H1 (cell line): ENCODE measurements around the gene DGKD. TPM values are rescaled to one million over a fixed set of nuclear protein-coding genes. Genes with fewer than 3 reads are reported as not detected.

Experiments used
- CTCF ChIA-PET: fragments of 300-600 bp; sonication (Branson Sonifier 250); formaldehyde crosslinking; loops from one replicate; lab custom pipeline; 2021; ENCODE audit not compliant: partially characterized antibody; lab: Charles Lee
- POLR2A ChIA-PET: fragments of 300-600 bp; sonication (Branson Sonifier 250); formaldehyde crosslinking; loops from one replicate; lab custom pipeline; 2021; ENCODE audit warnings: inconsistent platforms; ENCODE audit not compliant: partially characterized antibody; lab: Charles Lee
- DNase-seq, 2 experiments: peaks; one replicate each; pipeline versions ENCODE4 v3.0.0 to v3.0.0-alpha.2; 2010 to 2022; ENCODE audit warnings: low spot score in 2 of 2, low read depth in 1 of 2, mixed read lengths in 1 of 2
- FAIRE-seq: peaks from 2 replicates; lab custom pipeline; 2011; peaks lifted over from hg19 to GRCh38; lab: Jason Lieb, UNC
- H2AFZ ChIP-seq: 2 replicates; pipeline ENCODE4 v1.8.1; 2012; ENCODE audit warnings: low read length, inconsistent platforms
- H2AK5ac ChIP-seq: 2 replicates; pipeline ENCODE4 v1.6.1; 2013; ENCODE audit warnings: low read depth, low read length
- H2BK120ac ChIP-seq: replicated peaks from 2 replicates; pipeline ENCODE3; 2013; ENCODE audit warnings: low read depth, low read length, inconsistent platforms
- H2BK12ac ChIP-seq: 2 replicates; pipeline ENCODE4 v1.6.1; 2013; ENCODE audit warnings: low read depth, low read length
- H2BK15ac ChIP-seq: 2 replicates; pipeline ENCODE4 v1.6.1; 2013; ENCODE audit warnings: low read length
- H2BK20ac ChIP-seq: 2 replicates; pipeline ENCODE4 v1.6.1; 2013; ENCODE audit warnings: low read length
- H2BK5ac ChIP-seq: 2 replicates; pipeline ENCODE4 v1.6.1; 2013; ENCODE audit warnings: low read depth, low read length
- H3K14ac ChIP-seq: 2 replicates; pipeline ENCODE4 v1.6.1; 2013; ENCODE audit warnings: inconsistent platforms; ENCODE audit not compliant: insufficient read length
- H3K18ac ChIP-seq: 2 replicates; pipeline ENCODE4 v1.6.1; 2013; ENCODE audit warnings: low read length; ENCODE audit errors: extremely low read depth
- H3K23ac ChIP-seq: 2 replicates; pipeline ENCODE4 v1.6.1; 2013; ENCODE audit warnings: inconsistent platforms; ENCODE audit not compliant: insufficient read length
- H3K23me2 ChIP-seq: 2 replicates; pipeline ENCODE4 v1.6.1; 2013; ENCODE audit warnings: low read depth, low read length
- H3K27ac ChIP-seq: 2 replicates; pipeline ENCODE4 v1.6.1; 2011; ENCODE audit warnings: low read depth, low read length, inconsistent platforms
- H3K27me3 ChIP-seq, 4 experiments: replicated peaks in 1 of 4; 1 replicate in 1 of 4; 2 replicates in 3 of 4; pipeline versions ENCODE4 v1.6.1 to v1.8.1; 2011 to 2013; ENCODE audit warnings: low read length in 3 of 4, mild to moderate bottlenecking in 3 of 4, inconsistent platforms in 2 of 4, mixed read lengths in 2 of 4, moderate library complexity in 1 of 4; ENCODE audit not compliant: control insufficient read depth in 3 of 4, insufficient read depth in 3 of 4; ENCODE audit errors: extremely low read depth in 1 of 4
- H3K36me3 ChIP-seq, 4 experiments: 2 replicates each; pipeline versions ENCODE4 v1.6.1 to v1.8.1; 2011 to 2013; ENCODE audit warnings: mild to moderate bottlenecking in 4 of 4, low read length in 3 of 4, moderate library complexity in 2 of 4, control low read depth in 1 of 4, inconsistent platforms in 1 of 4; ENCODE audit not compliant: insufficient read depth in 4 of 4, control insufficient read depth in 2 of 4
- H3K4ac ChIP-seq: replicated peaks from 2 replicates; pipeline ENCODE3; 2013; ENCODE audit warnings: low read length, low read depth, mixed read lengths, inconsistent platforms; ENCODE audit not compliant: insufficient read length
- H3K4me1 ChIP-seq, 4 experiments: replicated peaks in 1 of 4; 1 replicate in 1 of 4; 2 replicates in 3 of 4; pipeline versions ENCODE4 v1.6.1 to v1.8.1; 2011 to 2013; ENCODE audit warnings: low read length in 3 of 4, inconsistent platforms in 2 of 4, mixed read lengths in 1 of 4; ENCODE audit not compliant: insufficient read depth in 4 of 4, control insufficient read depth in 3 of 4
- H3K4me2 ChIP-seq, 2 experiments: 2 replicates each; pipeline versions ENCODE4 v1.6.1 to v1.8.1; 2011 to 2013; ENCODE audit warnings: low read depth in 2 of 2, low read length in 2 of 2, control low read depth in 1 of 2, inconsistent platforms in 1 of 2, mild to moderate bottlenecking in 1 of 2; ENCODE audit not compliant: insufficient read depth in 1 of 2
- H3K4me3 ChIP-seq, 4 experiments: fragments of 200-600, 300-600 bp in 1 of 4; sonication (generic), shearing (Covaris generic), sonication (Bioruptor Twin) in 1 of 4; 2 replicates each; pipeline versions ENCODE4 v1.5.1 to v1.8.1; 2011 to 2016; ENCODE audit warnings: low read length in 4 of 4, low read depth in 3 of 4, control low read depth in 2 of 4, inconsistent platforms in 2 of 4, mild to moderate bottlenecking in 2 of 4, mixed read lengths in 1 of 4, moderate library complexity in 1 of 4; ENCODE audit not compliant: insufficient read depth in 2 of 4; ENCODE audit errors: extremely low read depth in 1 of 4
- H3K56ac ChIP-seq: replicated peaks from 2 replicates; pipeline ENCODE3; 2013; ENCODE audit warnings: low read depth, mild to moderate bottlenecking, mixed read lengths, low read length, inconsistent platforms; ENCODE audit not compliant: insufficient read length
- H3K79me1 ChIP-seq: 2 replicates; pipeline ENCODE4 v1.6.1; 2013; ENCODE audit warnings: low read depth, low read length, control low read depth
- H3K79me2 ChIP-seq, 2 experiments: 2 replicates each; pipeline versions ENCODE4 v1.6.1 to v1.8.1; 2012 to 2013; ENCODE audit warnings: low read length in 2 of 2, mild to moderate bottlenecking in 2 of 2, inconsistent platforms in 1 of 2; ENCODE audit not compliant: insufficient read depth in 2 of 2, control insufficient read depth in 1 of 2
- H3K9ac ChIP-seq, 4 experiments: replicated peaks in 1 of 4; 1 replicate in 1 of 4; 2 replicates in 3 of 4; pipeline versions ENCODE4 v1.6.1 to v1.8.1; 2011 to 2013; ENCODE audit warnings: low read depth in 3 of 4, low read length in 3 of 4, control low read depth in 2 of 4, mild to moderate bottlenecking in 2 of 4, moderate library complexity in 2 of 4, inconsistent platforms in 1 of 4; ENCODE audit errors: extremely low read depth in 1 of 4
- H3K9me3 ChIP-seq, 2 experiments: 2 replicates each; pipeline versions ENCODE4 v1.6.1 to v1.8.1; 2012 to 2013; ENCODE audit warnings: mild to moderate bottlenecking in 2 of 2, moderate library complexity in 2 of 2, control low read depth in 1 of 2, inconsistent platforms in 1 of 2, low read depth in 1 of 2, low read length in 1 of 2, mixed read lengths in 1 of 2; ENCODE audit not compliant: insufficient read depth in 2 of 2
- H4K20me1 ChIP-seq, 2 experiments: replicated peaks in 1 of 2; 2 replicates each; pipeline versions ENCODE3 to v1.8.1; 2011 to 2013; ENCODE audit warnings: inconsistent platforms in 2 of 2, low read length in 2 of 2, mild to moderate bottlenecking in 1 of 2; ENCODE audit not compliant: insufficient read depth in 2 of 2, control insufficient read depth in 1 of 2
- H4K5ac ChIP-seq: 2 replicates; pipeline ENCODE4 v1.6.1; 2013; ENCODE audit warnings: low read length, low read depth, mixed read lengths, inconsistent platforms; ENCODE audit not compliant: insufficient read length
- H4K8ac ChIP-seq: 2 replicates; pipeline ENCODE4 v1.8.0; 2013; ENCODE audit warnings: mild to moderate bottlenecking, moderate library complexity, low read length, inconsistent platforms; ENCODE audit not compliant: insufficient read depth; ENCODE audit errors: extremely low read depth
- H4K91ac ChIP-seq: replicated peaks from 2 replicates; pipeline ENCODE3; 2013; ENCODE audit warnings: low read length, mixed read lengths, inconsistent platforms; ENCODE audit not compliant: insufficient read length
- FOSL1 ChIP-seq: IDR thresholded peaks from 2 replicates; pipeline ENCODE4 v1.6.1; 2011; ENCODE audit warnings: mild to moderate bottlenecking, low read depth, low read length, moderate library complexity; ENCODE audit not compliant: insufficient read depth
- MAX ChIP-seq: IDR thresholded peaks from 2 replicates; pipeline ENCODE4 v1.6.1; 2012; ENCODE audit warnings: inconsistent platforms
- SIX5 ChIP-seq: IDR thresholded peaks from 2 replicates; pipeline ENCODE4 v1.6.1; 2011; ENCODE audit warnings: mild to moderate bottlenecking, low read depth, low read length
- WGBS, 2 experiments: shearing (Covaris generic) in 1 of 2; methylation state at CpG; one replicate each; pipeline versions ENCODE4 v1.1.6 to v1.1.7; 2013 to 2015; ENCODE audit warnings: low lambda C conversion rate in 2 of 2, mixed read lengths in 2 of 2, inconsistent platforms in 1 of 2, low coverage in 1 of 2, missing lambda C conversion rate in 1 of 2; ENCODE audit not compliant: insufficient replicate concordance in 2 of 2, insufficient coverage in 1 of 2, insufficient read length in 1 of 2; ENCODE audit errors: extremely low coverage in 1 of 2, missing lambda C conversion rate in 1 of 2; 5-methylcytosine and 5-hydroxymethylcytosine counted together
- polyA plus RNA-seq, 7 experiments: library from polyadenylated mRNA; depleted of rRNA in 3 of 7; stranded (reverse) in 5 of 7; unstranded in 2 of 7; fragments of >200 nt in 5 of 7; fragments of 200-250 nt in 2 of 7; gene quantifications; 1 replicate in 5 of 7; 2 replicates in 1 of 7; 4 replicates in 1 of 7; pipeline versions ENCODE4 v1.2.1 to v1.2.3, GENCODE V29; 2011 to 2013; ENCODE audit warnings: missing spikeins in 2 of 7, mixed read lengths in 2 of 7
- total RNA-seq: library from RNA; stranded (reverse); fragmentation: NEBNext Ultra II Directional; extraction: Animal tissue kit (Norgen Biotek cat#: 25700); gene quantifications from 2 replicates; pipeline ENCODE4 v1.2.1, GENCODE V29; 2021

DGKD gene
- total and polyA plus RNA-seq, 2 of the 8 experiments (the other 6 are each of a cell fraction or from before 2014, with no cell fraction given) = 7.7 to 30.9 TPM

- H3K36me3 ChIP-seq = no peaks in the 10 kb centered on the region; a peak in 1 of 8 replicates
- no peak overlapping the region for H3K4me2 ChIP-seq
- H3K27ac ChIP-seq = no peak overlapping the region
- H3K79me1 ChIP-seq = 0 out of 2 replicates have a peak, but pooled peaks cover 5% of the 10 kb centered on the region
- CTCF ChIA-PET = interaction anchor here (0.6 to 3.5 kb wide), 2 partner anchors 31 to 1115 kb away, joined by 3 to 26 read pairs; no protein-coding TSS in a partner anchor
- 94% methylated on average over 4 of the region's 4 CpGs; no CpG with 5 or more reads in 1 of the 2 experiments for WGBS, 2 experiments
- H4K20me1 ChIP-seq = peaks cover 0 to 2% of the 10 kb centered on the region in 2 experiments
- no peak overlapping the region for H3K4ac ChIP-seq
- no peak overlapping the region for H3K18ac ChIP-seq
- no peak overlapping the region for H3K23ac ChIP-seq
- H3K9me3 ChIP-seq = peaks cover 8 to 9% of the 10 kb centered on the region in 2 experiments; a peak in 3 of 4 replicates
- no peak overlapping the region for H3K14ac ChIP-seq
- H3K4me1 ChIP-seq = no peaks in the 10 kb centered on the region
- H2BK15ac ChIP-seq = no peak overlapping the region
- H4K5ac ChIP-seq = no peak overlapping the region
- H4K8ac ChIP-seq = no peak overlapping the region
- no peak overlapping the region for H2AFZ ChIP-seq
- POLR2A ChIA-PET = no interaction called here
- TF ChIP-seq FOSL1 (no peak), MAX (no peak), SIX5 (no peak)
- H4K91ac ChIP-seq = no peak overlapping the region
- H3K23me2 ChIP-seq = no peaks in the 10 kb centered on the region
- no peak overlapping the region for H2BK5ac ChIP-seq
- H2BK120ac ChIP-seq = no peak overlapping the region
- H3K79me2 ChIP-seq = no peaks in the 10 kb centered on the region
- no peaks in the 10 kb centered on the region for H3K27me3 ChIP-seq
- H3K9ac ChIP-seq = no peak overlapping the region
- H2BK12ac ChIP-seq = no peak overlapping the region
- no peak overlapping the region for H3K56ac ChIP-seq
- no peak overlapping the region for H3K4me3 ChIP-seq
- no peak overlapping the region for H2AK5ac ChIP-seq
- no peak for DNase-seq
- no peak for FAIRE-seq
- H2BK20ac ChIP-seq = no peak overlapping the region
Observed at GRCh38 chr2:233413046-233413445, 58.8 kb downstream of the DGKD start.
